ENCODE results near the gene CARD16. TPM values are rescaled to one million over a fixed set of nuclear protein-coding genes. Genes with fewer than 3 reads are reported as not detected.
"Not testable (repeated sequence)": the region's sequence is repeated elsewhere in the genome, so short reads cannot be mapped to it uniquely, and the experiment has no call there.

CARD16 gene
- polyA plus RNA-seq, 1 of the 3 experiments (the other 2 are of a cell fraction), result not detected

- no peak for TF ChIP-seq RAD21 (IDR thresholded peaks at IDR 0.05; ENCODE audit: low read length)
- TF ChIP-seq YY1 (IDR thresholded peaks at IDR 0.05; ENCODE audit: low read depth), result no peak
- H3K27me3 ChIP-seq (ENCODE audit: insufficient read depth), result no peaks in the 10 kb centered on the region
- CTCF ChIA-PET, result no interaction called here
- H3K9me2 ChIP-seq, result no peaks in the 10 kb centered on the region
- no peaks in the 10 kb centered on the region for H3K36me3 ChIP-seq (replicated peaks in 1 of 2; ENCODE audit: control insufficient read depth in 1 of 2, insufficient read depth in 2 of 2, low read length in 1 of 2)
- WGBS (ENCODE audit: low lambda C conversion rate), result 60% methylated on average over 3 of the region's 5 CpGs
- no peaks in the 10 kb centered on the region for H3K79me2 ChIP-seq (ENCODE audit: insufficient read depth)
- H3K9ac ChIP-seq, result no peak overlapping the region
- H3K27ac ChIP-seq (ENCODE audit: low read depth in 2 of 2, low read length in 1 of 2), result no peak overlapping the region
- H3K4me2 ChIP-seq, result no peak overlapping the region
- no peak overlapping the region for H2AFZ ChIP-seq (ENCODE audit: low read depth)
- no peaks in the 10 kb centered on the region for H3K9me3 ChIP-seq
- DNase-seq, result no peak
- no peaks in the 10 kb centered on the region for H4K20me1 ChIP-seq (ENCODE audit: insufficient read depth)
- H3K4me3 ChIP-seq (ENCODE audit: low read depth in 2 of 2, low read length in 1 of 2), result no peak overlapping the region
- H3K4me1 ChIP-seq (ENCODE audit: control insufficient read depth in 1 of 2, insufficient read depth in 2 of 2, low read depth in 1 of 2, low read length in 1 of 2), result no peaks in the 10 kb centered on the region; a peak in 1 of 4 replicates
- POLR2A ChIA-PET, result no interaction called here
- no peaks in the 10 kb centered on the region for H3F3A ChIP-seq (replicated peaks; ENCODE audit: insufficient read depth)
These were observed 36.4 kb upstream of the CARD16 start for GRCh38 chr11:105081412-105082150.

GRCh38 chr11:105080171-105080906 is 35.2 kb upstream of the CARD16 start:
- H3K9me3 ChIP-seq; POLR2A ChIA-PET; H3K79me2 ChIP-seq (ENCODE audit: insufficient read depth); H3K27ac ChIP-seq (ENCODE audit: low read depth in 2 of 2, low read length in 1 of 2); H2AFZ ChIP-seq (ENCODE audit: low read depth); H3K36me3 ChIP-seq (replicated peaks in 1 of 2; ENCODE audit: control insufficient read depth in 1 of 2, insufficient read depth in 2 of 2, low read length in 1 of 2); H4K20me1 ChIP-seq (ENCODE audit: insufficient read depth); H3K4me2 ChIP-seq; CTCF ChIA-PET; H3K9ac ChIP-seq; H3K4me1 ChIP-seq (ENCODE audit: control insufficient read depth in 1 of 2, insufficient read depth in 2 of 2, low read depth in 1 of 2, low read length in 1 of 2); H3F3A ChIP-seq (replicated peaks; ENCODE audit: insufficient read depth); H3K27me3 ChIP-seq (ENCODE audit: insufficient read depth); H3K9me2 ChIP-seq; DNase-seq: not testable (repeated sequence)
- H3K4me3 ChIP-seq (ENCODE audit: low read depth in 2 of 2, low read length in 1 of 2), result 0 out of 4 replicates have a peak overlapping the region, but pooled peaks of 1 of the 2 experiments have one; percentile 6
- WGBS (ENCODE audit: low lambda C conversion rate), result 46% methylated on average over 6 of the region's 6 CpGs

DNA sequence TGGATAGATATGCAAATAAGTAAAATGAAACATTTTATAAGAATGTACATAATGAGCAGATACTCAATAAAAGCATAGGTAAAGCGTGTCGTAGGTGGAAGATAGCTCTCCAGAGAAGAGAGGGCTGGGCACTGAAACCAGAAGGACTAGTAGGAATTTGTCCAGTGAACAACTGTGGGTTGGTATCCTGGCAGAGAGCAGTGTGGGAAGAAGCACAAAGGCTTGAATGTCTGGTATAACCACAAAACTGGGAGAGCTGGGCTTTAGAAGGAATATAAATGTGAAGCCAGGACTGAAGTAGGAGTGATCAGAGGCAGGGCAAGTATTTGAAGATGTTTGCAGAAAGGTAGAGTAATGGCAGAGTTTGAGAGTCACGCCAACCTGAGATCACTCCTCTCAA is 33.1 kb upstream of the CARD16 start:
- no peaks in the 10 kb centered on the region for H3K9me2 ChIP-seq
- CTCF ChIA-PET, result no interaction called here
- POLR2A ChIA-PET, result no interaction called here

More for the DNA sequence above, 33.1 kb upstream of the CARD16 start:
- H3K4me1 ChIP-seq (ENCODE audit: control insufficient read depth in 1 of 2, insufficient read depth in 2 of 2, low read depth in 1 of 2, low read length in 1 of 2), result no peaks in the 10 kb centered on the region; a peak in 1 of 4 replicates
- DNase-seq, result no peak
- no peak overlapping the region for H3K4me2 ChIP-seq
- H3K9me3 ChIP-seq, result no peaks in the 10 kb centered on the region
- H4K20me1 ChIP-seq (ENCODE audit: insufficient read depth), result no peaks in the 10 kb centered on the region
- no peak overlapping the region for H2AFZ ChIP-seq (ENCODE audit: low read depth)
- H3K4me3 ChIP-seq (ENCODE audit: low read depth in 2 of 2, low read length in 1 of 2), result no peak overlapping the region
- 61% methylated on average over 3 of the region's 3 CpGs for WGBS (ENCODE audit: low lambda C conversion rate)
- no peak for TF ChIP-seq NRF1 (IDR thresholded peaks at IDR 0.05; ENCODE audit: low read depth, low read length)
- no peak for TF ChIP-seq TAF1 (IDR thresholded peaks at IDR 0.05; ENCODE audit: borderline replicate concordance, low read depth, low read length)
- TF ChIP-seq EZH2phosphoT487 (IDR thresholded peaks at IDR 0.05; ENCODE audit: borderline replicate concordance, low read depth), result no peak
- TF ChIP-seq, protein P1, sequence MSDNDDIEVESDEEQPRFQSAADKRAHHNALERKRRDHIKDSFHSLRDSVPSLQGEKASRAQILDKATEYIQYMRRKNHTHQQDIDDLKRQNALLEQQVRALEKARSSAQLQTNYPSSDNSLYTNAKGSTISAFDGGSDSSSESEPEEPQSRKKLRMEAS (IDR thresholded peaks at IDR 0.05; ENCODE audit: low read depth), result no peak
- no peak for TF ChIP-seq USF1 (IDR thresholded peaks at IDR 0.05; ENCODE audit: borderline replicate concordance, low read depth)
- no peak for TF ChIP-seq FOXJ3 (CRISPR knock-in tag; IDR thresholded peaks at IDR 0.05)
- no peak for TF ChIP-seq CTCF (IDR thresholded peaks at IDR 0.05)
- TF ChIP-seq GABPA (IDR thresholded peaks at IDR 0.05; ENCODE audit: low read depth), result no peak
- no peak for TF ChIP-seq FOSL2 (IDR thresholded peaks at IDR 0.05; ENCODE audit: borderline replicate concordance, low read depth)
- no peak for TF ChIP-seq SIN3A (IDR thresholded peaks at IDR 0.05; ENCODE audit: borderline replicate concordance, low read depth, low read length)
- TF ChIP-seq RFX5 (IDR thresholded peaks at IDR 0.05; ENCODE audit: low read length), result no peak
- TF ChIP-seq NFIC (IDR thresholded peaks at IDR 0.05; ENCODE audit: borderline replicate concordance), result no peak
- TF ChIP-seq RCOR1 (IDR thresholded peaks at IDR 0.05; ENCODE audit: low read length), result no peak
- TF ChIP-seq, protein P2, sequence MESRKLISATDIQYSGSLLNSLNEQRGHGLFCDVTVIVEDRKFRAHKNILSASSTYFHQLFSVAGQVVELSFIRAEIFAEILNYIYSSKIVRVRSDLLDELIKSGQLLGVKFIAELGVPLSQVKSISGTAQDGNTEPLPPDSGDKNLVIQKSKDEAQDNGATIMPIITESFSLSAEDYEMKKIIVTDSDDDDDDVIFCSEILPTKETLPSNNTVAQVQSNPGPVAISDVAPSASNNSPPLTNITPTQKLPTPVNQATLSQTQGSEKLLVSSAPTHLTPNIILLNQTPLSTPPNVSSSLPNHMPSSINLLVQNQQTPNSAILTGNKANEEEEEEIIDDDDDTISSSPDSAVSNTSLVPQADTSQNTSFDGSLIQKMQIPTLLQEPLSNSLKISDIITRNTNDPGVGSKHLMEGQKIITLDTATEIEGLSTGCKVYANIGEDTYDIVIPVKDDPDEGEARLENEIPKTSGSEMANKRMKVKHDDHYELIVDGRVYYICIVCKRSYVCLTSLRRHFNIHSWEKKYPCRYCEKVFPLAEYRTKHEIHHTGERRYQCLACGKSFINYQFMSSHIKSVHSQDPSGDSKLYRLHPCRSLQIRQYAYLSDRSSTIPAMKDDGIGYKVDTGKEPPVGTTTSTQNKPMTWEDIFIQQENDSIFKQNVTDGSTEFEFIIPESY (IDR thresholded peaks at IDR 0.05; ENCODE audit: borderline replicate concordance, low read depth), result no peak
- no peaks in the 10 kb centered on the region for H3K27me3 ChIP-seq (ENCODE audit: insufficient read depth)
- H3K27ac ChIP-seq (ENCODE audit: low read depth in 2 of 2, low read length in 1 of 2), result no peak overlapping the region
- H3K79me2 ChIP-seq (ENCODE audit: insufficient read depth), result no peaks in the 10 kb centered on the region
- H3K36me3 ChIP-seq (replicated peaks in 1 of 2; ENCODE audit: control insufficient read depth in 1 of 2, insufficient read depth in 2 of 2, low read length in 1 of 2), result no peaks in the 10 kb centered on the region
- no peak overlapping the region for H3K9ac ChIP-seq
- no peaks in the 10 kb centered on the region for H3F3A ChIP-seq (replicated peaks; ENCODE audit: insufficient read depth)

Measured in SK-N-SH (cell line).